Measurements from ENCODE around the gene PEAR1.
A peak's percentile ranks its signal among the peaks of the same experiment; 100 is the strongest.

Gene PEAR1

GRCh38 chr1:156893048-156893953 lies at the start of gene PEAR1:
PEAR1 (plus strand) TSS chr1:156893718; CDS start chr1:156903927, 10,209 bp downstream.
- Histone ChIP-seq H3K27ac (ENCODE audit: low read depth, low read length) (peak within 1 kb of the TSS; percentile 97), H3K27me3 (ENCODE audit: insufficient read depth, low read length) (no peaks in the 10 kb centered on the region), H2AFZ (ENCODE audit: low read length, unreplicated experiment) (peak within 1 kb of the TSS; percentile 68), H3K36me3 (ENCODE audit: insufficient read depth, low read length) (no peaks in the 10 kb centered on the region), H3K79me2 (ENCODE audit: control insufficient read depth, insufficient read depth, low read length, unreplicated experiment) (peaks cover 25% of the 10 kb centered on the region), H3K4me1 (ENCODE audit: control insufficient read depth, insufficient read depth, low read length, unreplicated experiment) (peaks cover 39% of the 10 kb centered on the region), H3K4me3 (ENCODE audit: low read depth, low read length) (peak within 1 kb of the TSS; percentile 75)

GRCh38 chr1:156844102-156844501 lies 49.4 kb upstream of the PEAR1 start:
- H3K27ac ChIP-seq (ENCODE audit: low read depth, low read length) = no peak overlapping the region
- no peaks in the 10 kb centered on the region for H3K4me1 ChIP-seq (ENCODE audit: control insufficient read depth, insufficient read depth, low read length, unreplicated experiment)
- H3K27me3 ChIP-seq (ENCODE audit: insufficient read depth, low read length) = peaks cover 42% of the 10 kb centered on the region
- H2AFZ ChIP-seq (ENCODE audit: low read length, unreplicated experiment) = no peak overlapping the region
- no peak overlapping the region for H3K4me3 ChIP-seq (ENCODE audit: low read depth, low read length)
- no peaks in the 10 kb centered on the region for H3K79me2 ChIP-seq (ENCODE audit: control insufficient read depth, insufficient read depth, low read length, unreplicated experiment)
- H3K36me3 ChIP-seq (ENCODE audit: insufficient read depth, low read length) = no peaks in the 10 kb centered on the region

- no peaks in the 10 kb centered on the region for H3K4me1 ChIP-seq (ENCODE audit: control insufficient read depth, insufficient read depth, low read length, unreplicated experiment)
- no peaks in the 10 kb centered on the region for H3K36me3 ChIP-seq (ENCODE audit: insufficient read depth, low read length)
- no peak overlapping the region for H3K27ac ChIP-seq (ENCODE audit: low read depth, low read length)
- H3K79me2 ChIP-seq (ENCODE audit: control insufficient read depth, insufficient read depth, low read length, unreplicated experiment) = no peaks in the 10 kb centered on the region
- peaks cover 42% of the 10 kb centered on the region for H3K27me3 ChIP-seq (ENCODE audit: insufficient read depth, low read length)
- H2AFZ ChIP-seq (ENCODE audit: low read length, unreplicated experiment) = no peak overlapping the region
- H3K4me3 ChIP-seq (ENCODE audit: low read depth, low read length) = no peak overlapping the region
Observed at GRCh38 chr1:156844638-156845037, 48.9 kb upstream of the PEAR1 start.

GRCh38 chr1:156845055-156845952 lies 48.2 kb upstream of the PEAR1 start:
- H3K79me2 ChIP-seq (ENCODE audit: control insufficient read depth, insufficient read depth, low read length, unreplicated experiment) = no peaks in the 10 kb centered on the region
- H3K27ac ChIP-seq (ENCODE audit: low read depth, low read length) = no peak overlapping the region
- no peak overlapping the region for H2AFZ ChIP-seq (ENCODE audit: low read length, unreplicated experiment)
- peaks cover 42% of the 10 kb centered on the region for H3K27me3 ChIP-seq (ENCODE audit: insufficient read depth, low read length)
- no peak overlapping the region for H3K4me3 ChIP-seq (ENCODE audit: low read depth, low read length)
- no peaks in the 10 kb centered on the region for H3K4me1 ChIP-seq (ENCODE audit: control insufficient read depth, insufficient read depth, low read length, unreplicated experiment)
- H3K36me3 ChIP-seq (ENCODE audit: insufficient read depth, low read length) = no peaks in the 10 kb centered on the region

- Histone ChIP-seq H2AFZ (ENCODE audit: low read length, unreplicated experiment) (no peak overlapping the region), H3K4me3 (ENCODE audit: low read depth, low read length) (no peak overlapping the region), H3K79me2 (ENCODE audit: control insufficient read depth, insufficient read depth, low read length, unreplicated experiment) (no peaks in the 10 kb centered on the region), H3K36me3 (ENCODE audit: insufficient read depth, low read length) (no peaks in the 10 kb centered on the region), H3K27ac (ENCODE audit: low read depth, low read length) (no peak overlapping the region), H3K27me3 (ENCODE audit: insufficient read depth, low read length) (peaks cover 42% of the 10 kb centered on the region), H3K4me1 (ENCODE audit: control insufficient read depth, insufficient read depth, low read length, unreplicated experiment) (no peaks in the 10 kb centered on the region)
Observed at GRCh38 chr1:156845953-156846545, 47.5 kb upstream of the PEAR1 start.

GRCh38 chr1:156846643-156847042 lies 46.9 kb upstream of the PEAR1 start:
- Histone ChIP-seq H2AFZ (ENCODE audit: low read length, unreplicated experiment) (no peak overlapping the region), H3K4me3 (ENCODE audit: low read depth, low read length) (no peak overlapping the region), H3K79me2 (ENCODE audit: control insufficient read depth, insufficient read depth, low read length, unreplicated experiment) (no peaks in the 10 kb centered on the region), H3K4me1 (ENCODE audit: control insufficient read depth, insufficient read depth, low read length, unreplicated experiment) (no peaks in the 10 kb centered on the region), H3K36me3 (ENCODE audit: insufficient read depth, low read length) (no peaks in the 10 kb centered on the region), H3K27ac (ENCODE audit: low read depth, low read length) (no peak overlapping the region), H3K27me3 (ENCODE audit: insufficient read depth, low read length) (peaks cover 42% of the 10 kb centered on the region)

- Histone ChIP-seq H3K27ac (ENCODE audit: low read depth, low read length) (no peak overlapping the region), H3K79me2 (ENCODE audit: control insufficient read depth, insufficient read depth, low read length, unreplicated experiment) (no peaks in the 10 kb centered on the region), H3K27me3 (ENCODE audit: insufficient read depth, low read length) (peaks cover 42% of the 10 kb centered on the region), H3K4me3 (ENCODE audit: low read depth, low read length) (no peak overlapping the region), H3K36me3 (ENCODE audit: insufficient read depth, low read length) (no peaks in the 10 kb centered on the region), H2AFZ (ENCODE audit: low read length, unreplicated experiment) (no peak overlapping the region), H3K4me1 (ENCODE audit: control insufficient read depth, insufficient read depth, low read length, unreplicated experiment) (peaks cover 7% of the 10 kb centered on the region)
Observed at GRCh38 chr1:156847591-156848460, 45.7 kb upstream of the PEAR1 start.

GRCh38 chr1:156848461-156849150 lies 44.9 kb upstream of the PEAR1 start:
- Histone ChIP-seq H3K36me3 (ENCODE audit: insufficient read depth, low read length) (no peaks in the 10 kb centered on the region), H3K4me3 (ENCODE audit: low read depth, low read length) (no peak overlapping the region), H3K27me3 (ENCODE audit: insufficient read depth, low read length) (peaks cover 35% of the 10 kb centered on the region), H3K79me2 (ENCODE audit: control insufficient read depth, insufficient read depth, low read length, unreplicated experiment) (no peaks in the 10 kb centered on the region), H3K27ac (ENCODE audit: low read depth, low read length) (no peak overlapping the region), H2AFZ (ENCODE audit: low read length, unreplicated experiment) (no peak overlapping the region), H3K4me1 (ENCODE audit: control insufficient read depth, insufficient read depth, low read length, unreplicated experiment) (peaks cover 7% of the 10 kb centered on the region)

- Histone ChIP-seq H3K36me3 (ENCODE audit: insufficient read depth, low read length) (no peaks in the 10 kb centered on the region), H3K27me3 (ENCODE audit: insufficient read depth, low read length) (peaks cover 33% of the 10 kb centered on the region), H3K4me3 (ENCODE audit: low read depth, low read length) (no peak overlapping the region), H3K4me1 (ENCODE audit: control insufficient read depth, insufficient read depth, low read length, unreplicated experiment) (peaks cover 7% of the 10 kb centered on the region), H3K27ac (ENCODE audit: low read depth, low read length) (no peak overlapping the region), H2AFZ (ENCODE audit: low read length, unreplicated experiment) (no peak overlapping the region), H3K79me2 (ENCODE audit: control insufficient read depth, insufficient read depth, low read length, unreplicated experiment) (no peaks in the 10 kb centered on the region)
Observed at GRCh38 chr1:156849151-156849496, 44.4 kb upstream of the PEAR1 start.

All from ACC112 (cell line).